Suprapubic skin (tissue), 4 donors: Measurements from ENCODE around the gene MRPL45. TPM values are rescaled to one million over a fixed set of nuclear protein-coding genes. Genes with fewer than 3 reads are reported as not detected.

Experiments used
- DNase-seq, 2 donors: peaks; one replicate each; pipeline ENCODE4 v3.0.0-alpha.2; 2019; ENCODE audit warnings: low spot score in 2 of 2
- H3K27ac ChIP-seq: fragments of 200-600 bp; sonication (generic); one replicate; pipeline ENCODE4 v1.5.1; 2019
- H3K27me3 ChIP-seq: fragments of 200-600 bp; sonication (generic); one replicate; pipeline ENCODE4 v1.5.1; 2019
- H3K36me3 ChIP-seq: fragments of 200-600 bp; sonication (generic); one replicate; pipeline ENCODE4 v1.5.1; 2019
- H3K4me1 ChIP-seq: fragments of 200-600 bp; sonication (generic); one replicate; pipeline ENCODE4 v1.5.1; 2019
- H3K4me3 ChIP-seq: fragments of 200-600 bp; sonication (generic); one replicate; pipeline ENCODE4 v1.5.1; 2019; ENCODE audit warnings: mild to moderate bottlenecking
- H3K9me3 ChIP-seq: fragments of 200-600 bp; sonication (generic); one replicate; pipeline ENCODE4 v1.5.1; 2019
- EP300 ChIP-seq: sonication (generic); formaldehyde crosslinking; IDR thresholded peaks from one replicate; pipeline ENCODE4 v1.6.1; 2017; ENCODE audit warnings: antibody characterized with exemption
- POLR2A ChIP-seq, 2 donors: fragments of 450-650 bp; IDR thresholded peaks; one replicate each; pipeline ENCODE4 v1.6.1; 2017; ENCODE audit warnings: antibody characterized with exemption in 2 of 2, mild to moderate bottlenecking in 2 of 2, moderate library complexity in 2 of 2
- POLR2AphosphoS5 ChIP-seq, 3 donors: sonication (generic); formaldehyde crosslinking; IDR thresholded peaks; one replicate each; pipeline ENCODE4 v1.6.1; 2017; ENCODE audit warnings: antibody characterized with exemption in 3 of 3
- WGBS: methylation state at CpG from one replicate; pipeline ENCODE4 v1.1.5; 2018; 5-methylcytosine and 5-hydroxymethylcytosine counted together
- total RNA-seq, 4 donors: library from RNA; depleted of rRNA; stranded (reverse); fragments of >200 nt; gene quantifications; one replicate each; pipeline ENCODE4 v1.1.0, GENCODE V29; 2016
- TF ChIP-seq, protein P1 (sequence below), 2 donors: fragments of 200-600 bp in 1 of 2; fragments of 450-650 bp in 1 of 2; sonication (generic) in 1 of 2; IDR thresholded peaks; one replicate each; pipeline ENCODE4 v1.5.1; 2016 to 2019; ENCODE audit warnings: antibody characterized with exemption in 2 of 2, mild to moderate bottlenecking in 1 of 2, moderate library complexity in 1 of 2

The MRPL45 gene
- total RNA-seq, 4 donors from 2014 or later: 30.3 to 37.4 (median 32.8) TPM

- H3K27ac ChIP-seq: no peak overlapping the region
- no peak overlapping the region for H3K4me3 ChIP-seq
- H3K4me1 ChIP-seq: peaks cover 35% of the 10 kb centered on the region
- no peak for DNase-seq
- WGBS: 41% methylated on average over 2 of the region's 8 CpGs
- TF ChIP-seq POLR2A (IDR thresholded peaks at IDR 0.05): no peak
- TF ChIP-seq EP300: no peak
- TF ChIP-seq, protein P1, sequence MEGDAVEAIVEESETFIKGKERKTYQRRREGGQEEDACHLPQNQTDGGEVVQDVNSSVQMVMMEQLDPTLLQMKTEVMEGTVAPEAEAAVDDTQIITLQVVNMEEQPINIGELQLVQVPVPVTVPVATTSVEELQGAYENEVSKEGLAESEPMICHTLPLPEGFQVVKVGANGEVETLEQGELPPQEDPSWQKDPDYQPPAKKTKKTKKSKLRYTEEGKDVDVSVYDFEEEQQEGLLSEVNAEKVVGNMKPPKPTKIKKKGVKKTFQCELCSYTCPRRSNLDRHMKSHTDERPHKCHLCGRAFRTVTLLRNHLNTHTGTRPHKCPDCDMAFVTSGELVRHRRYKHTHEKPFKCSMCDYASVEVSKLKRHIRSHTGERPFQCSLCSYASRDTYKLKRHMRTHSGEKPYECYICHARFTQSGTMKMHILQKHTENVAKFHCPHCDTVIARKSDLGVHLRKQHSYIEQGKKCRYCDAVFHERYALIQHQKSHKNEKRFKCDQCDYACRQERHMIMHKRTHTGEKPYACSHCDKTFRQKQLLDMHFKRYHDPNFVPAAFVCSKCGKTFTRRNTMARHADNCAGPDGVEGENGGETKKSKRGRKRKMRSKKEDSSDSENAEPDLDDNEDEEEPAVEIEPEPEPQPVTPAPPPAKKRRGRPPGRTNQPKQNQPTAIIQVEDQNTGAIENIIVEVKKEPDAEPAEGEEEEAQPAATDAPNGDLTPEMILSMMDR (IDR thresholded peaks at IDR 0.05): peak in 1 of 2 donors; percentile 89
- no peaks in the 10 kb centered on the region for H3K27me3 ChIP-seq
- H3K9me3 ChIP-seq: no peaks in the 10 kb centered on the region
- H3K36me3 ChIP-seq: peaks cover 19% of the 10 kb centered on the region
Measured at GRCh38 chr17:38322156-38322779, 25.3 kb downstream of the MRPL45 start.

DNA sequence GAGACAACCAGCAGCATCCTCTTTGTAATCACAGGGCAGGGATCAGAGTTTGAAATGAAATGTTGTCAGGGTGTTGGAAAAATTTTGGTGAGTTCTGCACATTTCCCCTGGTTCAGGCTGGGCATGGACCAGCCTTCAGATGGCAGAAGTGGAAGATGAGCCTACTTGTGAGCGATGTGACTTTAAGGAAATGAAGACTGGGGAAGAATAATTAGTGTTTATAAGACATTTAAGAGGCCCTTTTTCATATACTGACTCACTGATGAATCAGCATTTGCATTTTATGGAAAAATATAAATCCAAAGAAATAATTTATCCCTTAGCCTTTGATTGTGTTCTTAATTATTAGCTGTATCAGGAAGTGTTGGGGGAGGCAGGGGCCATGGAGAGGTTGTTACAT, 25.9 kb downstream of the MRPL45 start:
- Histone ChIP-seq H3K27ac (no peak overlapping the region), H3K4me3 (no peak overlapping the region), H3K9me3 (no peaks in the 10 kb centered on the region), H3K36me3 (peaks cover 16% of the 10 kb centered on the region), H3K27me3 (no peaks in the 10 kb centered on the region), H3K4me1 (peaks cover 36% of the 10 kb centered on the region)
- TF ChIP-seq POLR2AphosphoS5 (IDR thresholded peaks at IDR 0.05) (no peak), EP300 (no peak), POLR2A (IDR thresholded peaks at IDR 0.05) (no peak)
- TF ChIP-seq, protein P1 (IDR thresholded peaks at IDR 0.05): no peak
- DNase-seq: no peak
- 97% methylated on average over 1 of the region's 1 CpG for WGBS

DNA sequence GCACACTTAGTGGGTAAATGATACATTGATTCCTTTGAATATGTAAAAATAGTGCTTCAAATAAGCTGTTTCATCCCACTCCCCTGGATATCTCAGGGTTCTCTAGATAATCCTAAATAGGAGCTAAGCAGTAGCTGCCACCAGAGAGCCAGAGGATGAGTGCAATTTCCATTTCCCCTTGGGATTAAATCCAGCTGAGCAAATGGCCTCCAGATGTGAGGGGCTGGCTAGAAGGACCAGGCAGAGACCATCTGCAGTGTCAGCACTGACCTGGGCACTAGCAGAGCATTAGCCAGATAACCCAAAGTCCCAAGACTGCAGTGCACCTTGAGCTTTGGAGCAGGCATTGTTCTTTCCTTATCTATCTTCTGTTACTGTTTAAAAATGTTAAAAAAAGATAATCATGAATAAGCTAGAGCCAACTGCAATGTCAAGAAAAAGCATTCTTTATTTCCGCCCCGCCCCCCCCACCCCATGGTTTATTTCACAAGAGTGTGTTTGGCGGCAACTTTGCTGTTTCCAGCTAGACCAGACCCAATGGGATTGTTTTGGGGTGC, 27.3 kb downstream of the MRPL45 start:
- peaks cover 13% of the 10 kb centered on the region for H3K36me3 ChIP-seq
- no peaks in the 10 kb centered on the region for H3K27me3 ChIP-seq
- H3K4me3 ChIP-seq: no peak overlapping the region
- H3K9me3 ChIP-seq: no peaks in the 10 kb centered on the region
- peaks cover 36% of the 10 kb centered on the region for H3K4me1 ChIP-seq
- TF ChIP-seq, protein P1 (IDR thresholded peaks at IDR 0.05): no peak
- no peak for TF ChIP-seq POLR2AphosphoS5 (IDR thresholded peaks at IDR 0.05)
- TF ChIP-seq EP300: no peak
- TF ChIP-seq POLR2A (IDR thresholded peaks at IDR 0.05): no peak
- 58% methylated on average over 3 of the region's 3 CpGs for WGBS
- DNase-seq: no peak
- peak overlapping the region; percentile 1 for H3K27ac ChIP-seq

GRCh38 chr17:38324772-38325171, 27.8 kb downstream of the MRPL45 start:
- Histone ChIP-seq H3K4me1 (peaks cover 36% of the 10 kb centered on the region), H3K4me3 (no peak overlapping the region), H3K27me3 (no peaks in the 10 kb centered on the region), H3K27ac (peak overlapping the region; percentile 1), H3K36me3 (peaks cover 9% of the 10 kb centered on the region), H3K9me3 (no peaks in the 10 kb centered on the region)
- 74% methylated on average over 2 of the region's 2 CpGs for WGBS
- TF ChIP-seq EP300 (no peak), POLR2AphosphoS5 (IDR thresholded peaks at IDR 0.05) (no peak), POLR2A (IDR thresholded peaks at IDR 0.05) (no peak)
- TF ChIP-seq, protein P1 (IDR thresholded peaks at IDR 0.05): no peak
- no peak for DNase-seq

DNA sequence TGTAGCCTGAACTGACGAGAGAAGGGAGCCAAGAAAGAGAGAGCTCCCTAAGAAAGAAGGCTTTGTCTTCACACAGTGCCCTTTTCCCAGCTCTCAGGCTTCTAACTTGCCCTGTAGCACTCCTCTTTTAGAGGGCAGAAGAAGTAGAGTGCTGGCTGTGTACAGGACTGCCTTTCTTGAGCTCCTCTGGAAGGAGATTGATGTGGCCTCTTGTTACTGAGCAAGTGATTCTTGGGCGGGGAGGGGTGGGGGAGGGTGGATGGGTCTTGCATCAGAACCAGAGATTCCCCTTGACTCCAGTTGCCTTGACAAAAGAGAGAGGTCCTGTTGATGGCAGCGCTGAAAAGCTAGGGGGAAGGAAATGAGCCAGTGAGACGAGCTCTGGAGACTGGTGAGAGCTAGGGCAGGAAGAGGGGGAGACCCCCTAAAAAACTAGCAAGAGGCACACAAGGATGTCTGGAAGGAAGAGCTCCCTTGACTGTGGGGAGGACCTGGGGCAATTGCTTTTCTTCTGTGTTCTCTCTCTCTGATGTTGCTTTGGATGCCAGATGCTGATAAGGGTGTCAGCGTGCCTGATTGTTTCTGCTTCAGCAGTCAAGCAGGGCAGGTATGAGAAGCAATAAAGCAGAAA, 28.4 kb downstream of the MRPL45 start:
- peaks cover 9% of the 10 kb centered on the region for H3K36me3 ChIP-seq
- TF ChIP-seq POLR2A (IDR thresholded peaks at IDR 0.05): no peak
- TF ChIP-seq POLR2AphosphoS5 (IDR thresholded peaks at IDR 0.05): no peak
- TF ChIP-seq, protein P1 (IDR thresholded peaks at IDR 0.05): no peak
- no peak for TF ChIP-seq EP300
- peaks cover 5% of the 10 kb centered on the region for H3K27me3 ChIP-seq
- DNase-seq: no peak
- H3K4me3 ChIP-seq: no peak overlapping the region
- no peaks in the 10 kb centered on the region for H3K9me3 ChIP-seq
- peaks cover 31% of the 10 kb centered on the region for H3K4me1 ChIP-seq
- WGBS: 57% methylated on average over 5 of the region's 5 CpGs
- H3K27ac ChIP-seq: no peak overlapping the region
